GM19023 (cell line): ENCODE data around the gene MTMR3.
"Not testable (repeated sequence)": the region's sequence is repeated elsewhere in the genome, so short reads cannot be mapped to it uniquely, and the experiment has no call there.

Experiments used
- ATAC-seq: cut with Tn5 transposase; IDR thresholded peaks from one replicate; pipeline ENCODE4 v1.9.1; 2021; ENCODE audit warnings: mild to moderate bottlenecking, moderate library complexity; ENCODE audit not compliant: unreplicated experiment

Gene MTMR3

DNA sequence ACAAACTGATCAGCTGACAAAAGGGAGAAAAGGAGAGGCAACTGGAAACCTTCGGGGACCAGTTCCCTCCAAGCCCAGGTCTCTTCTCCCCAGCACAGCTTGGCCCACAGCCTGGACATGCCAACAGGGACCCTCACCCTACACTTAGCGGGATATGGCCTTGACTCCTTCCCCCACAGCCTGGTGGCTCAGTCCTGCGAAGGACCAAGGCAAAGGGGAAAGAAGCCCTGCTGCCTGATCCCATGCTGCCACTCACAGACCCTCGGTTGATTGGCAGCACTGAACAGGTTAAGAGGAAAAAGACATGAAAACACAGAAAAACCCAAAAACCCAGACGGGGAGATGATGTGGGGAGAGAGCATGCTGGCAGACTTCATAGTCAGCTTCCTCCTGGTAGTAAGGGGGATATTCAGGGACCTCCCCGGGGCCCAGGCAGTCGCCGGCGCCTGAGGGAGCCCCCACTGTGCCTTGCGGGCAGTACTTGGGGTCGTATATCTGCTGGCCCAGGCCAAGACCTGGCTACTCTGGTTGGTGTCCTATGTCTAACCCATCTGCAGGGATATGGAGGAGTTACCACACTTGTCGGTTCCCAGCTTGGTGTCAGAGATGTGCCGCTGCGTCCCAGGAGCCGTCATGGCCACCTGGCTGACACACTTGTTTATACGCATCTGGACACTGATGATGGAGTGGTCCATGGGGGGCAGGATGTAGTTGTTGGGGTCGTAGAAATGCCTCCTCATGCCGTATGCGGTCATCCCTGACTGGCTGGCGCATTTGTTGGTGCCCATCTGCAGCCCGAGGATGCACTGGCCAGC, 163.1 kb downstream of the MTMR3 start:
- no peak for ATAC-seq

DNA sequence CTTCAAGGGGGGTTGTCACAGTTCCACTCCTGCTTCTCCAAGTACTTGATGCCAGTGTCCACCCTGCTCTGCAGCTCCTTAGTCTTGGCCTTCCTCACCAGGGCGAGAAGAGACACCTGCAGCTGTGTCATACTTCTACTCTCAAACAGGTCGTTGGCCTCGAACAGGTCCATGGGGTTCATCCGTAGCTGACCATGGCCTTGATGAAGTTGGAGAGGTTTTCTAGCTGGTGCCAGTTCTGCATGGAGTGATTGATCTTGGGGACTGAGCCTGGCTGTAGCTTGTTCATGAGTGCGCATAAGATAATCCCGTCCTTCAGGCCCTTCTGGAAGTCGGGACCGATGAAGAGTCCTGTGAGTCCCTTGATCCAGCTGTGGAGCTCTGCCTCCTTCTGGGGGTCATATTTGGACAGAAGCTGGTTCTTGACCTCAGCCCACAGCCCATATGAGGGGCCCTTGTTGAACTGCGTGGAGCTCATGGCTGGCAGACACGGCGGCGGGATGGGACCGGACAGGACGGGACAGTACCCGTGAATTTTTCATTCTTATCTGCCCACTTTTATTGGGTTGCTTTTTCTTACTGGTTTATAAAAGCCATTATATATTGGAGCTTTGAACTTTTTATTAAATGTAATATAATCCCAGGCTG, 163.9 kb downstream of the MTMR3 start:
- ATAC-seq: no peak

DNA sequence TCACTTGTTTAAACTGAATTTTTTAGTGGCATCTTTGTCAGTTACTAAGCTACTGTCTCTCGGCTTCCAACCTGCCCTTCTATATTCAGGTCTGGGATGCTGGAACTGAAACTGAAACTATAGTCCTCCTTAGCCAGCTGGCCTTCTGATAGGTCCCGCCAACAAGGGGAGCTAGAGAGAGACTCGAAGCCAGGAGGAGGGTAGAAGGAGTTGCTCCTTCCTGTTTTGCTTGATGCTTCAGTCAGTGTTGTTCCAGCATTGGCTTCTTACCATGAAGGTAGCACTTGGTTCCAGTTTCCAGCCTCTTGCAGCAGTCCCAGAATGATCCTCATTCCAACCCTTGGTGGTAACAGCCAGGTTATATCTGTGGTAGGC, 164.4 kb downstream of the MTMR3 start:
- ATAC-seq: no peak

- no peak for ATAC-seq
Measured at GRCh38 chr22:30048681-30049080, 165.7 kb downstream of the MTMR3 start.

- ATAC-seq: no peak
Measured at GRCh38 chr22:30054067-30054763, 171.2 kb downstream of the MTMR3 start.

- ATAC-seq: no peak
Measured at GRCh38 chr22:30054764-30055069, 171.7 kb downstream of the MTMR3 start.

- no peak for ATAC-seq
Measured at GRCh38 chr22:30056015-30056414, 173.0 kb downstream of the MTMR3 start.

DNA sequence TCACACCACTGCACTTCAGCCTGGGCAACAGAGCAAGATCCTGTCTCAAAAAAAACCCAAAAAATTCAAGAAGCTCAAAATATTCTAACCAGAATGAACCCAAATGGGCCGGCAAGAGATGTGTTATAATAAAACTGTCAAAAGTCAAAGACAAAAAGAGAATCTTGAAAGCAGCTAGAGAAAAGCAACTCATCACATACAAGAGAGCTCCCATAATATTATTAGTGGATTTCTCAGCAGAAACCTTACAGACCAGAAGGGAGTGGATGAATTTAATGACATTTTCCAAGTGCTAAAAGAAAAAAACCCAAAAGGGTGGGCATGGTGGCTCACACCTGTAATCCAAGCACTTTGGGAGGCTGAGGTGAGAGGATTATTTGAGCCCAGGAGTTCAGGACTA, 174.4 kb downstream of the MTMR3 start:
- ATAC-seq: no peak

GRCh38 chr22:30059346-30060020, 176.5 kb downstream of the MTMR3 start:
- ATAC-seq: not testable (repeated sequence)

DNA sequence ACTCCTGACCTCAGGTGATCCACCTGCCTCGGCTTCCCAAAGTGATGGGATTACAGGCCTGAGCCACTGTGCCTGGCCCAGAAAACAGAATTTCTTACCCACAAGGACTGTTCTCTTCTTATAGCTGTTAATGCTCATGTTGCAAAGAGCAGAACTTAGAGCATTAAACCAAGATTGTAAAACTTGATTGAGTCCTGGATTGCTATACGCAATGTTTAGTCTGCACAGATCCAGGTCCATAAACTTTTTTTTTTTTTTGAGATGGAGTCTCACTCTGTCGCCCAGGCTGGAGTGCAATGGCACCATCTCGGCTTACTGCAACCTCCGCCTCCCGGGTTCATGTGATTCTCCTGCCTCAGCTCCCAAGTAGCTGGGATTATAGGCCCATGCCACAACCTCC, 178.1 kb downstream of the MTMR3 start:
- not testable (repeated sequence) for ATAC-seq

GRCh38 chr22:30062259-30062658, 179.3 kb downstream of the MTMR3 start:
- no peak for ATAC-seq

DNA sequence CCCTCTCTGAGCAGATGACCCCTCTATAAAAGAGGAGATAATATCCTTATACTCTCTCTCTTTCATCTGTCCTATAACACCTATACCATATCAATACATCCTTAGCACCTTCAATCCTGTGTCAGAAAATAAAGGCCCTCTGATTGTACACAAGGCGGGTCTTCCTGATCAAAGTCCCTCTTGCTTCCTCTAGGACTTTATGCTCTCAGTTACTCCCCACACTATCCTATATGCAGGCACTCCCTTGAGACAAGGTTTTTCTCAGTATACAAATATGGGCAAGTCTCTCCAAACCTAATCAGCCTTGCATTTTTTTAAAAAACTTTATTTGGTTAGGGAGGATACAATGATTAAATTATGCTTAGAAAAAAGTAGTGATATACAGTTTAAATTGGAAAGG, 180.0 kb downstream of the MTMR3 start:
- ATAC-seq: no peak

GRCh38 chr22:30064172-30064571, 181.2 kb downstream of the MTMR3 start:
- no peak for ATAC-seq

DNA sequence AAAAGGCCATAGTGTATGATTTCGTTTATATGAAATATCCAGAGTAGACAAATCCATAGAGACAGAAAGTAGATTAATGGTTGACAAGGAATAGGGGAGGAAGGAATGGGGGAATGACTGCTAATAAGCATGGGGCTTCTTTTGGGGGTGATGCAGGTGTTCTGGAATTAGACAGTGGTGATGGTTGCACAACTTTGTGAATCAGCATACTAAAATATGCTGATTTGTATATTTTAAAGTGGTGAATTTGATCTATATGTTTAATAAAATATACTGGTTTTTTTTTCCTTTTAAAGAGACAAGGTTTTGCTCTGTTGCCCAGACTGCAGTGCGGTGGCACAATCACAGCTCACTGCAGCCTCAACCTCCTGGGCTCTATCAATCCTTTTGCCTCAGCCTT, 190.8 kb downstream of the MTMR3 start:
- no peak for ATAC-seq

GRCh38 chr22:30074147-30074546, 191.2 kb downstream of the MTMR3 start:
- ATAC-seq: no peak

DNA sequence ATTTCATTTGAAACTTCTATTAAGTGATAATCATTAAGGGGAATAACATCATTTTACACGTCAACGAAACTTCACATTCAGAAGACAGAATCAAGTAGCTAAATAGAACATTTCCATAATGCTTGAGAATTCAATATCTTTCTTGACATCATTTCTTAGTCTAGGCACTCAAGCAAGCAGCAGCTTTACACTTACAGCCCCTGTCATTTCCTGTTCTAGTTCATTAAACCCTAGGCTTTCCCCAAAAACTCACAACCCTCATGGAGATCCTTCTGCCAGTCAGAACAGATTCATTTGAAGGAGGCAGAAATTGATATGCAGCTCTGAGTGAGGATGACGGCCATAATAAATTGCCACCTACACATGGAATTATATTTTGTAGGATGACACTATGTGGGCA, 192.0 kb downstream of the MTMR3 start:
- no peak for ATAC-seq

GRCh38 chr22:30077279-30077880, 194.4 kb downstream of the MTMR3 start:
- ATAC-seq: no peak

DNA sequence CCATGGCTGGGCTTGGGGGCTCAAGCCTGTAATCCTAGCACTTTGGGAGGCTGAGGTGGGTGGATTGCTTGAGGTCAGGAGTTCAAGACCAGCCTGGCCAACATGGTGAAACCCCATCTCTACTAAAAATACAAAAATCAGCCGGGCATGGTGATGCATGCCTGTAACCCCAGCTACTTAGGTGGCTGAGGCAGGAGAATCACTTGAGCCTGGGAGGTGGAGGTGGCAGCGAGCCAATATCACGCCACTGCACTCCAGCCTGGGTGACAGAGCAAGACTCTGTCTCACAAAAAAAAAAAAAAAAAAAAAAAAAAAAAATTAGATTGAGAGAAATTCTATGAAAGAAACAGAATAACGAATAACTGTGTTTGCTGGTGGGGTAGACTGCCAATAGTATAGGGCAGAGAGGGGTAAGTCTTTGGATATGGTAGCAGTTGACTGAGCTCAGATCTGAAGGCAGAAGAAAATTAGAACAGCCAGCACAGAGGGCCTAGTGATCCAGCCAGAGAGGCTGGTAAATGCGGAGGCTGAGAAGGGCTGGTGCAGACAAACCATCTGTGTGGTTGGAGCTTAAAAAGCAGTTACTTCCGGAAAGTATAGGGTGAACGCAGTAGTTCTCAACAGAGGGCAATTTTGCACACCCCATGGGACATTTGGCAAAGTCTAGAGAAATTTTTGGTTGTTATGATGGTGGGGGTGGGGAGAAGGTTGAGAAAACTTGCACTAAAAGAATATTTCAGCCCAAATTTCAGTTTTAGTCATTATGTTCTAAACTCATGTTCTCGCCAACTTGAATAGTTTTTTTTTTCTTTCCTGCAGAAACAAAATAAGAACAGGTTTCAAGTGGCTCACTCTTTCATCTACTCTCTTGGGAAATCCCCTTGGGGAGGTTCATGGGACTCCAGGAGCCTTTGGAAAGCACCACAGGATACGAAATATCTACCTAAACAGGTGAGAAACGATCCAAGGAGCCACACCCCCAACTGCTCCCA, 195.6 kb downstream of the MTMR3 start:
- no peak for ATAC-seq

DNA sequence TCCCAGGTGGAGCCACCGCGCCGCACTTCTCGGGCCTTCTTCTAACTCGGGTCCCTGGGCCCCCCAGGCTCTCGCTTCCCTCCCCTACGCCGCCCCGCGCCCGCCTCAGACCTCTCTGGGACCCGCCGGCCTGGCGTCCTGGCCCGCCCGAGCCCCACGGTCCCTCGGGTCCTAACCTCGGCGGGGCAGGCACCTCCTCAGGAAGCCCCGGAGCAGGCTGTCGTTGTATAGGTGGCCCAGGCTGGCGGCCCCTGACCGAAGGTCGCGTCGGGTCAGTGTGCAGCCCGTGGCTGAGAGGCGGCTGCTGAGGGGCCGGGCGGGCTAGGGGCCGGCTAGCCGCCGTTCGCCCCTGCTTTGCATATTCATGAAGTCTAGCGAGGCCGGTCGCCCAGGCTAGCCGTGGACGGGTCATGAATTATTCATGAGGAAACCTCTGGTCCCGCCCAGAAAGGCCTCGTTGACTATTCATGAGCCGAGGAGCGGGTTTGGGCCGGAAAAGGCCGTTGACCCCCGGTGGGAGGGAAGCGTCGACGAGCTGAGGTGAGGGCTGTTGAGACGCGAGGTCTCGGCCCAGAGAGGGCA, 197.1 kb downstream of the MTMR3 start, which contains the start of gene HORMAD2:
HORMAD2 (plus strand) TSS at position 513 of the 582 bp plus-strand sequence. CDS start 13,489 bp downstream, outside the sequence.
- no peak for ATAC-seq
